Parathyroid adenoma (tissue), 2 donors: Measurements from ENCODE around the gene MAPK6.

Source experiments
- H2AFZ ChIP-seq: fragments of 300-600 bp; sonication (generic); one replicate; pipeline ENCODE4 v1.7.0; 2017; ENCODE audit warnings: antibody characterized with exemption, mild to moderate bottlenecking
- H3K27ac ChIP-seq: fragments of 300-600 bp; sonication (generic); one replicate; pipeline ENCODE4 v1.7.0; 2017
- H3K27me3 ChIP-seq: fragments of 300-600 bp; sonication (generic); one replicate; pipeline ENCODE4 v1.7.0; 2017; ENCODE audit warnings: low read length; ENCODE audit not compliant: control insufficient read depth, insufficient read depth
- H3K36me3 ChIP-seq: fragments of 300-600 bp; sonication (generic); one replicate; pipeline ENCODE4 v1.7.0; 2017; ENCODE audit warnings: low read length; ENCODE audit not compliant: control insufficient read depth, insufficient read depth
- H3K4me1 ChIP-seq: fragments of 300-600 bp; sonication (generic); one replicate; pipeline ENCODE4 v1.7.0; 2017; ENCODE audit warnings: control low read depth
- H3K4me2 ChIP-seq: fragments of 300-600 bp; sonication (generic); one replicate; pipeline ENCODE4 v1.7.0; 2017; ENCODE audit warnings: low read length
- H3K4me3 ChIP-seq: fragments of 300-600 bp; sonication (generic); one replicate; pipeline ENCODE4 v1.7.0; 2017; ENCODE audit warnings: low read depth, low read length
- H3K79me2 ChIP-seq: fragments of 300-600 bp; sonication (generic); one replicate; pipeline ENCODE4 v1.7.0; 2017; ENCODE audit warnings: control low read depth
- H3K9ac ChIP-seq: fragments of 300-600 bp; sonication (generic); one replicate; pipeline ENCODE4 v1.7.0; 2017; ENCODE audit warnings: mild to moderate bottlenecking
- H3K9me3 ChIP-seq: fragments of 300-600 bp; sonication (generic); one replicate; pipeline ENCODE4 v1.7.0; 2017; ENCODE audit warnings: low read length; ENCODE audit not compliant: control insufficient read depth
- CTCF ChIP-seq: fragments of 300-600 bp; sonication (generic); IDR thresholded peaks from one replicate; pipeline ENCODE4 v1.7.0; 2017; ENCODE audit warnings: antibody characterized with exemption, mild to moderate bottlenecking
- donor health status: primary hyperparathyroidism.

The MAPK6 gene

DNA sequence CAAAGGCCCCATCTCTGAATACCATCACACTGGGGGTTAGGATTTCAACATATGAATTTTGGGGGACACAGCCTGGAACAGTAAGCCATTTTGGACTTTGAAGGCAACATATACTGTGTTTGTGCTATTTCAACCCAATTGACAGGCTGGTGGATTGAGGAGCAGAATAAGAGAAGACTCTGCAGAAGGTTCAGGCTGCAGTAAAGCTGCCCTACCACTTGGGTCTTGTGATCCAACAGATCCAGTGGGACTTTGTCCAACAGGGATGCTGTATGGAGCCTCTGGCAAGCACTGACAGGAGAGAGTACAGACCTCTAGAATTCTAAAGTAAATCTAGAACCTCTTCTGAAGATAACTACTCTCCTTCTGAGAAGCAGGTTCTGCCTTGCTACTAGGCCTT, 94.7 kb downstream of the MAPK6 start:
- Histone ChIP-seq H3K9me3 (no peaks in the 10 kb centered on the region), H2AFZ (no peak overlapping the region), H3K27ac (no peak overlapping the region), H3K27me3 (no peaks in the 10 kb centered on the region), H3K9ac (no peak overlapping the region), H3K4me3 (no peak overlapping the region), H3K4me2 (no peak overlapping the region), H3K36me3 (no peaks in the 10 kb centered on the region), H3K4me1 (no peaks in the 10 kb centered on the region), H3K79me2 (no peaks in the 10 kb centered on the region)
- TF ChIP-seq CTCF: no peak

DNA sequence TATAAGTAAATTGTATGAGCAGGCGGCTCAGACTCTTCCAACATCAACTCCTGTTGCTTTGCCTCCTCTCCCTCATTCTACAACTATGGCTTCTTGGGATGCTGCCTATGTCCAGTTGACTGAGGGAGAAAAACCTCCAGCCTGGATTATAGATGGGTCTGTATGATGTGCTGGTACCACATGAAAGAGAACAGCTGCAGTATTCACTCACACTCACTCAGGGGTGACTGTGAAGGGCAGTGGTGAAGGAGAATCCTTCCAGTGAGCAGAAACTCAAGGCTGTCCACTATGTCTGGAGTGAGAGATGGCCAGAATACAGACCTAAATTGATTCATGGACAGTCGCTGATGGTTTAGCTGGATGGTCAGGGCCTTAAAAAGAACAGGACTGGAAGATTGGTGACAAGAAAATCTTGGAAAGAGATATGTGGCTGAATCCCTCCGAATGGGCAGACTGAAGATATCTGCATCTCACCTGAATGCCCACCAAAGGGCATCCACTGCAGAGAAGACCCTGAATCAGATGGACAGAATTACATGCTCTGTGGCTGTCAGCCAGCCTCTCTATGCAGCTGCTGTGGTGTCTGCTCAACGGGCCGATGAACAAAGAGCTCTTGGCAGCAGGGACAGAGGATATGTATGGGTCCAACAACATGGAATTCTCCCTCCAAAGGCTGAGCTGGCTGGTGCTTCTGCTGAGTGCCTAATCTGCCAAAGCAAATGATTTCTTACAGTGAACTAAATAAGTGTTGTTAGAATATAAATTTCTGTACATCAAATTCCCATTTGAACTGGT, 95.4 kb downstream of the MAPK6 start:
- Histone ChIP-seq H3K9ac (no peak overlapping the region), H3K4me2 (no peak overlapping the region), H3K36me3 (no peaks in the 10 kb centered on the region), H3K27me3 (no peaks in the 10 kb centered on the region), H3K4me1 (no peaks in the 10 kb centered on the region), H3K27ac (no peak overlapping the region), H3K79me2 (no peaks in the 10 kb centered on the region), H2AFZ (no peak overlapping the region), H3K9me3 (no peaks in the 10 kb centered on the region), H3K4me3 (no peak overlapping the region)
- TF ChIP-seq CTCF: no peak

DNA sequence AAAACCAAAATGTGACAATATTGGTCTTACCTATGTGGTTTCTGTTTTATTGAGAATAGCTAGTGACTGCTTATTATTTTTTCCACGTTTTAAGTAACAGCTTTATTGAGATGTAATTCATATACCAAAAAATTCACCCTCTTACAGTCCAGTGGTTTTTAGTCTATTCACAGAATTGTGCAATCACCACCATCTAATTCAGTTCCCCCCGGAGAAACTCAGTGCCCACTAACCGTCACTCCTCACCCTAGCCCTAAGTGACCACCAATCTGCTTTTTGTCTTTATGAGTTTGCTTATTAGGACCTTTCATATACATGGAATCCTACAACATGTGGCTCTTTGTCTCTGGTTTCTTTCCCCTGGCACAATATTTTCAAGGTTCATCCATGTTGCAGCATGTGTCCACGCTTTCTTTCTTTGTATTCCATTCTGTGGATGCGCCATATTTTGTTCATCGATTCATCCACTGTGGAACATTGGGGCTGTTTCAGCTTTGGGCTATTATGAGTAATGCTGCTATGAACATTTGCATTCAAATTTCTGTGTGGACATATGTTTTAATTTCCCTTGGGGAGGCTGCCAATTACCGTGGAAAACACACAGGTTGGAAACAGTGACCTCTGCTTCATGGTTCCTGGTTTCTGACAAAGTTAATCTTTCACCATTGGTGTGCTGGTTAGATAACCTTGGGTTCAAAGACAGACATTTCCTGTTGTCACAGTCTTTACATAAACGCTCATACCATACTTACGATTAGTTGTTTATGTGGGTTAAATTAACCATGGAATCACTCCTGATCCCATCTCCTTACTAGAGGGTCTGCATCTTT, 96.8 kb downstream of the MAPK6 start:
- H2AFZ ChIP-seq: no peak overlapping the region
- no peak overlapping the region for H3K9ac ChIP-seq
- H3K79me2 ChIP-seq: no peaks in the 10 kb centered on the region
- H3K4me1 ChIP-seq: no peaks in the 10 kb centered on the region
- no peaks in the 10 kb centered on the region for H3K9me3 ChIP-seq
- H3K4me3 ChIP-seq: no peak overlapping the region
- TF ChIP-seq CTCF: no peak
- H3K36me3 ChIP-seq: no peaks in the 10 kb centered on the region
- no peaks in the 10 kb centered on the region for H3K27me3 ChIP-seq
- H3K4me2 ChIP-seq: no peak overlapping the region
- no peak overlapping the region for H3K27ac ChIP-seq
